PC-9 (cell line): Measurements from ENCODE around the gene ZFAND3.

Source experiments
- CTCF ChIP-seq: fragments of 200-600 bp; sonication (generic); conservative IDR thresholded peaks from 2 replicates; pipeline ENCODE4 v1.6.1; 2017; ENCODE audit warnings: mixed run types, antibody characterized with exemption, mild to moderate bottlenecking, moderate library complexity
- EZH2 ChIP-seq: fragments of 200-600 bp; sonication (generic); IDR thresholded peaks from 2 replicates; pipeline ENCODE4 v1.8.0; 2017; ENCODE audit warnings: antibody characterized with exemption, low read depth

DNA sequence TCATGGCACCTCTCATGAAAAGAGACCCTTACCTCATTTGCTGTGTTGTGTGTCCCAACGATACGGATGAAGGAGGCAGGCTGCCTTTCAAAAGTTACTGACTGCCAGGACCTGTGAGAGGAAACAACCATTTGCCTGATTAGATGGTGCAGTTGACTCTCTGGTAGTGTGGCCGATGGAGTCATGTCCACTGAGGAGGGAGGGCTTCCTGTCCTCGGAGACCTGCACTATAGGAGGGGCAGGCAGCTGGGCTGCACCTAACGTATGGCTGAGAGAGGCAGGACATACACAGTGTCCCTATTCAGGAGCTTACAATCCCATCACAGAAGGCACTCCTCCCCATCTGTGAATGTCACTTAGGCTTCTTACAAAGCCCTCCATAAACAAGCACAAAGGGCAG, 373.0 kb downstream of the ZFAND3 start:
- TF ChIP-seq CTCF = no peak
- TF ChIP-seq EZH2 = no peak
